GM12892 (cell line): ENCODE data around the gene EIF5AL1.

Experiments used
- POLR2A ChIP-seq: IDR thresholded peaks from 2 replicates; pipeline ENCODE4 v1.6.1; 2011; ENCODE audit warnings: low read depth, low read length, control low read depth
- POLR2AphosphoS5 ChIP-seq: IDR thresholded peaks from 2 replicates; pipeline ENCODE4 v1.6.1; 2011; ENCODE audit warnings: low read depth, low read length, control low read depth

- TF ChIP-seq POLR2A = no peak
- TF ChIP-seq POLR2AphosphoS5 = no peak
These were observed 42.2 kb upstream of the EIF5AL1 start for GRCh38 chr10:79470096-79470495.
